H1 (cell line): ENCODE data around the gene KRTAP12-2. TPM values are rescaled to one million over a fixed set of nuclear protein-coding genes. Genes with fewer than 3 reads are reported as not detected.

Source experiments
- USF2 ChIP-seq: IDR thresholded peaks from 2 replicates; pipeline ENCODE4 v1.6.1; 2011; ENCODE audit warnings: low read length, improper control_type of control experiment
- polyA plus RNA-seq, 7 experiments: library from polyadenylated mRNA; depleted of rRNA in 3 of 7; stranded (reverse) in 5 of 7; unstranded in 2 of 7; fragments of >200 nt in 5 of 7; fragments of 200-250 nt in 2 of 7; gene quantifications; 1 replicate in 5 of 7; 2 replicates in 1 of 7; 4 replicates in 1 of 7; pipeline versions ENCODE4 v1.2.1 to v1.2.3, GENCODE V29; 2011 to 2013; ENCODE audit warnings: missing spikeins in 2 of 7, mixed read lengths in 2 of 7
- total RNA-seq: library from RNA; stranded (reverse); fragmentation: NEBNext Ultra II Directional; extraction: Animal tissue kit (Norgen Biotek cat#: 25700); gene quantifications from 2 replicates; pipeline ENCODE4 v1.2.1, GENCODE V29; 2021

The KRTAP12-2 gene
- total and polyA plus RNA-seq, 2 of the 8 experiments (the other 6 are each of a cell fraction or from before 2014, with no cell fraction given), result 0.50 TPM; not detected in 1

- no peak for TF ChIP-seq USF2
These were observed 7.7 kb downstream of the KRTAP12-2 start (continued) for GRCh38 chr21:44658913-44659595.
